SK-N-SH (cell line): ENCODE data around the gene UCMA.

ENCODE experiments used
- CTCF ChIP-seq: fragments of 200-600 bp; sonication (generic); IDR thresholded peaks from 2 replicates; pipeline ENCODE4 v1.6.1; 2017; ENCODE audit warnings: antibody characterized with exemption, mild to moderate bottlenecking, moderate library complexity
- EP300 ChIP-seq, 2 experiments: IDR thresholded peaks; 2 replicates each; pipeline versions ENCODE4 v1.4.0 to v1.6.1; 2012; ENCODE audit warnings: borderline replicate concordance in 1 of 2, low read depth in 1 of 2, low read length in 1 of 2
- GABPA ChIP-seq: IDR thresholded peaks from 2 replicates; pipeline ENCODE4 v1.4.0; 2012; ENCODE audit warnings: low read depth, mild to moderate bottlenecking
- JUND ChIP-seq: IDR thresholded peaks from 2 replicates; pipeline ENCODE4 v1.4.0; 2012
- POLR2AphosphoS5 ChIP-seq: IDR thresholded peaks from 2 replicates; pipeline ENCODE4 v1.6.1; 2012; ENCODE audit warnings: low read depth, low read length
- RAD21 ChIP-seq: IDR thresholded peaks from 2 replicates; pipeline ENCODE4 v1.6.1; 2012; ENCODE audit warnings: mild to moderate bottlenecking, low read length
- REST ChIP-seq: IDR thresholded peaks from 2 replicates; pipeline ENCODE4 v1.6.1; 2012; ENCODE audit warnings: mild to moderate bottlenecking, low read depth, low read length, moderate library complexity
- SMC3 ChIP-seq: IDR thresholded peaks from 2 replicates; pipeline ENCODE4 v1.6.1; 2012; ENCODE audit warnings: low read depth, low read length, improper control_type of control experiment
- TCF12 ChIP-seq: IDR thresholded peaks from 2 replicates; pipeline ENCODE4 v1.4.0; 2012
- TF ChIP-seq, protein P1 (sequence below): fragments of 150-350 bp; IDR thresholded peaks from 2 replicates; pipeline ENCODE4 v1.6.1; 2016; ENCODE audit warnings: mild to moderate bottlenecking, low read depth, low read length
- TF ChIP-seq, protein P2 (sequence below): IDR thresholded peaks from 2 replicates; pipeline ENCODE4 v1.4.0; 2012; ENCODE audit warnings: low read depth

- no peak for TF ChIP-seq CTCF
- TF ChIP-seq, protein P1, sequence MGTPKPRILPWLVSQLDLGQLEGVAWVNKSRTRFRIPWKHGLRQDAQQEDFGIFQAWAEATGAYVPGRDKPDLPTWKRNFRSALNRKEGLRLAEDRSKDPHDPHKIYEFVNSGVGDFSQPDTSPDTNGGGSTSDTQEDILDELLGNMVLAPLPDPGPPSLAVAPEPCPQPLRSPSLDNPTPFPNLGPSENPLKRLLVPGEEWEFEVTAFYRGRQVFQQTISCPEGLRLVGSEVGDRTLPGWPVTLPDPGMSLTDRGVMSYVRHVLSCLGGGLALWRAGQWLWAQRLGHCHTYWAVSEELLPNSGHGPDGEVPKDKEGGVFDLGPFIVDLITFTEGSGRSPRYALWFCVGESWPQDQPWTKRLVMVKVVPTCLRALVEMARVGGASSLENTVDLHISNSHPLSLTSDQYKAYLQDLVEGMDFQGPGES, result no peak
- TF ChIP-seq, protein P2, sequence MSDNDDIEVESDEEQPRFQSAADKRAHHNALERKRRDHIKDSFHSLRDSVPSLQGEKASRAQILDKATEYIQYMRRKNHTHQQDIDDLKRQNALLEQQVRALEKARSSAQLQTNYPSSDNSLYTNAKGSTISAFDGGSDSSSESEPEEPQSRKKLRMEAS, result no peak
- TF ChIP-seq GABPA, result no peak
- no peak for TF ChIP-seq JUND
- TF ChIP-seq RAD21, result no peak
- TF ChIP-seq POLR2AphosphoS5, result no peak
- TF ChIP-seq TCF12, result no peak
- TF ChIP-seq SMC3, result no peak
- no peak for TF ChIP-seq REST
- no peak for TF ChIP-seq EP300 (IDR thresholded peaks at IDR 0.05; ENCODE audit: borderline replicate concordance in 1 of 2, low read depth in 1 of 2, low read length in 1 of 2)
Measured at GRCh38 chr10:13262433-13262832, 28.3 kb upstream of the UCMA start.
